Uterus (tissue), 2 donors: ENCODE results near the gene SLC29A4.

Source experiments
- CTCF ChIP-seq, 4 experiments: fragments of 200-600 bp in 2 of 4; fragments of 450-650 bp in 2 of 4; sonication (generic) in 2 of 4; IDR thresholded peaks; one replicate each; pipeline ENCODE4 v1.5.1; 2016 to 2019; ENCODE audit warnings: antibody characterized with exemption in 4 of 4, mild to moderate bottlenecking in 2 of 4, moderate library complexity in 1 of 4
- POLR2A ChIP-seq, 2 donors: fragments of 450-650 bp; IDR thresholded peaks; one replicate each; pipeline ENCODE4 v1.6.1; 2016; ENCODE audit warnings: antibody characterized with exemption in 2 of 2, mild to moderate bottlenecking in 1 of 2, moderate library complexity in 1 of 2

GRCh38 chr7:5337047-5337446, 54.3 kb downstream of the SLC29A4 start:
- TF ChIP-seq POLR2A (IDR thresholded peaks at IDR 0.05) (no peak), CTCF (IDR thresholded peaks at IDR 0.05) (no peak)
